Liver (tissue), 3 donors: Measurements from ENCODE around the gene SAMD4B.

Experiments used
- ATF3 ChIP-seq: IDR thresholded peaks from 2 replicates; pipeline ENCODE4 v1.6.1; 2016; ENCODE audit warnings: antibody characterized with exemption
- CTCF ChIP-seq: fragments of 150-350 bp; IDR thresholded peaks from 2 replicates; pipeline ENCODE4 v1.5.1; 2017; ENCODE audit warnings: improper control_type of control experiment, low read depth, low read length; ENCODE audit not compliant: missing input control
- FOXA1 ChIP-seq: IDR thresholded peaks from 2 replicates; pipeline ENCODE4 v1.6.1; 2016; ENCODE audit warnings: antibody characterized with exemption
- GABPA ChIP-seq, 2 donors: IDR thresholded peaks in 1 of 2; conservative IDR thresholded peaks in 1 of 2; 2 replicates each; pipeline ENCODE4 v1.6.1; 2016; ENCODE audit warnings: antibody characterized with exemption in 2 of 2, mild to moderate bottlenecking in 1 of 2, moderate library complexity in 1 of 2
- JUND ChIP-seq, 2 donors: IDR thresholded peaks; 2 replicates each; pipeline ENCODE4 v1.6.1; 2016; ENCODE audit warnings: antibody characterized with exemption in 2 of 2
- MAX ChIP-seq: IDR thresholded peaks from 2 replicates; pipeline ENCODE4 v1.6.1; 2016; ENCODE audit warnings: antibody characterized with exemption
- RAD21 ChIP-seq, 2 donors: IDR thresholded peaks; 2 replicates each; pipeline ENCODE4 v1.6.1; 2016; ENCODE audit warnings: antibody characterized with exemption in 2 of 2, mild to moderate bottlenecking in 2 of 2
- REST ChIP-seq: IDR thresholded peaks from 2 replicates; pipeline ENCODE4 v1.6.1; 2016; ENCODE audit warnings: antibody characterized with exemption, mild to moderate bottlenecking
- SP1 ChIP-seq: IDR thresholded peaks from 2 replicates; pipeline ENCODE4 v1.6.1; 2018; ENCODE audit warnings: antibody characterized with exemption, mild to moderate bottlenecking
- TAF1 ChIP-seq: conservative IDR thresholded peaks from 2 replicates; pipeline ENCODE4 v1.6.1; 2016; ENCODE audit warnings: antibody characterized with exemption, mild to moderate bottlenecking
- YY1 ChIP-seq: IDR thresholded peaks from 2 replicates; pipeline ENCODE4 v1.6.1; 2016; ENCODE audit warnings: antibody characterized with exemption, mild to moderate bottlenecking
- ZBTB33 ChIP-seq: IDR thresholded peaks from 2 replicates; pipeline ENCODE4 v1.6.1; 2016; ENCODE audit warnings: antibody characterized with exemption
- donor health status: healthy.
- donor health status: healthy.

GRCh38 chr19:39401549-39402345 is 59.5 kb downstream of the SAMD4B start:
- TF ChIP-seq ZBTB33 (peak; percentile 84), CTCF (no peak), JUND (IDR thresholded peaks at IDR 0.05) (peak; percentile 64 to 92), MAX (peak; percentile 96), SP1 (peak; percentile 84), RAD21 (IDR thresholded peaks at IDR 0.05) (peak in 1 of 2 donors; percentile 43), ATF3 (no peak), YY1 (peak; percentile 84), FOXA1 (no peak), REST (peak; percentile 94), TAF1 (peak; percentile 95), GABPA (IDR thresholded peaks at IDR 0.05 in 1 of 2, conservative IDR thresholded peaks at IDR 0.05 in 1 of 2) (peak in 1 of 2 donors; percentile 61)
